SK-N-MC (cell line): Measurements from ENCODE around the gene AAR2.

Source experiments
- DNase-seq: peaks from one replicate; pipeline ENCODE4 v3.0.0-alpha.2; 2011; ENCODE audit warnings: low read depth, low spot score
- H3K27ac ChIP-seq: fragments of 200-600 bp; sonication (generic); 2 replicates; pipeline ENCODE4 v1.5.1; 2016; ENCODE audit warnings: mixed run types
- H3K36me3 ChIP-seq: fragments of 200-600 bp; sonication (generic); 2 replicates; pipeline ENCODE4 v1.6.1; 2017; ENCODE audit warnings: antibody characterized with exemption, low read length, mixed read lengths; ENCODE audit not compliant: insufficient read depth
- H3K4me3 ChIP-seq: fragments of 200-600 bp; sonication (generic); 2 replicates; pipeline ENCODE4 v1.5.1; 2016
- H3K9ac ChIP-seq: fragments of 200-600 bp; sonication (generic); 2 replicates; pipeline ENCODE4 v1.8.0; 2017; ENCODE audit warnings: mixed run types, mixed read lengths; ENCODE audit not compliant: insufficient read length
- H3K9me3 ChIP-seq: fragments of 200-600 bp; sonication (generic); 2 replicates; pipeline ENCODE4 v1.6.1; 2017; ENCODE audit warnings: low read depth, mild to moderate bottlenecking, antibody characterized with exemption, low read length, moderate library complexity, mixed read lengths
- EZH2 ChIP-seq: fragments of 200-600 bp; sonication (generic); IDR thresholded peaks from one replicate; pipeline ENCODE4 v1.6.1; 2017; ENCODE audit warnings: antibody characterized with exemption
- FOXP2 ChIP-seq: optimal IDR thresholded peaks from 2 replicates; pipeline ENCODE3; 2011; ENCODE audit warnings: mild to moderate bottlenecking, moderate library complexity; ENCODE audit not compliant: insufficient read depth; ENCODE audit errors: extremely low read length, control extremely low read depth
- POLR2AphosphoS5 ChIP-seq: IDR thresholded peaks from 2 replicates; pipeline ENCODE4 v1.6.1; 2012; ENCODE audit warnings: mild to moderate bottlenecking, low read depth, low read length, borderline replicate concordance

AAR2 gene

DNA sequence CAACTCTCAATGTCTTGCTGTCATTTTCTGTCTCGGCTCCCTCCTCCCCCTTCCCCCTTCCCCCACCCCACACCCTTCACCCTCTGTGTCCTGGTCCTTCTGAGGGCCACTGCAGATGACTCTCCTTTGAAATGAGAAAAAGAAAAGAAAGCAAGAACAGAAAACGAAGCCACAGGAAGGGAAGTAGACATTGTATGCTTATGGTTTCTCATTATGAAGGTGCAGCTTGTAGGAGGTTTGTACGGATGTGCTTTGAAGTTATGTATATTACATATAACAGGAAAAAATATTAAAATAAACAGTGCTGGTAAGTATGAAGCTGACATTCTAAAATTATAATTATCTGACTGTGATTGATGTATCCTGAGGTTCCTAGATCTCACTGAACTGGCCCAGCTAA is 6.3 kb upstream of the AAR2 start:
- TF ChIP-seq FOXP2 (no peak), EZH2 (no peak), POLR2AphosphoS5 (no peak)
- H3K27ac ChIP-seq: no peak overlapping the region

DNA sequence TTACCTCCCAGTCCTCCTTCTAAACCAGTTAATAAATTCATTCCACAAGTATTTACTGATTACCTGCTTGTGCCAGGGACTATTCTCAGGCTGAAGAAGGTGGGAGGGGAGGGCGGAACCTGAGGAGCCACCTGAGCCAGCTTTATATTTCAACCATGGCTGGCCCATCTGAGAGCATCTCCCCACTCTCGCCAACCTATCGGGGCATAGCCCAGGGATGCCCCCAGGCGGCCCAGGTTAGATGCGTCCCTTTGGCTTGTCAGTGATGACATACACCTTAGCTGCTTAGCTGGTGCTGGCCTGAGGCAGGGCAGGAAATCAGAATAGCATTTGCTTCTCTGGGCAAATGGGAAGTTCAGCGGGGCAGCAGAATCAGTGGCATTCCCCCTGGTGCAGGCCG is 4.9 kb upstream of the AAR2 start:
- H3K36me3 ChIP-seq: no peaks in the 10 kb centered on the region
- TF ChIP-seq FOXP2: no peak
- TF ChIP-seq POLR2AphosphoS5: no peak
- TF ChIP-seq EZH2: no peak
- H3K27ac ChIP-seq: no peak overlapping the region
- no peak overlapping the region for H3K9ac ChIP-seq
- H3K4me3 ChIP-seq: no peak overlapping the region
- H3K9me3 ChIP-seq: no peaks in the 10 kb centered on the region
- DNase-seq: no peak

More for the DNA sequence above, 6.3 kb upstream of the AAR2 start:
- H3K36me3 ChIP-seq: no peaks in the 10 kb centered on the region
- no peak overlapping the region for H3K4me3 ChIP-seq
- no peak for DNase-seq
- H3K9me3 ChIP-seq: no peaks in the 10 kb centered on the region
- no peak overlapping the region for H3K9ac ChIP-seq

DNA sequence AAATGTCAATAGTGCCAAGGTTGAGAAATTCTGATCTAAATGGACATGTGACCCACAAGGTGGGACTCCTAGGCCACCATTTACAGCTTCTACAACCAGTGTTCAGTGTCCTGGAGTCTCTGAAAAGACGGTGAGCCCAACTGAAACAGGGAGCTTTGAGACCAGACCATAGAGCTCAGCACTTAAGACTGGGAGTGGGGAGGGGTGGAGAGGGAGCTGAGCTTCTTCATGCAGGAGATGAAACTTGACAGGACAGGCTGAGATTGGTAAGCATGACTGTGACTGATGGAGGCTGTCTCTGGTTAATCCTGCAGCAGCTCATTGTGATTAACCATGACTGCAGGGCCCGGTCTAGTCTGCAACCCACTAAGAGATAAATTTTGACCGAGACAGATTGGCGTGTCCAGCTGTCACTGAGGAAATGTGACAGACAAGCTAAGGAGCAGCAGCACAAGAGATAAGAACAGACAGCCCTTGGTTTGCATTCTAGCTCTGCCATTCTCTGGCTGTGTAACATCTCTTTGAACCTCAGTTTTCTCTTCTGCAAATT is 1.4 kb upstream of the AAR2 start:
- H3K4me3 ChIP-seq: no peak overlapping the region
- DNase-seq: no peak
- H3K9me3 ChIP-seq: no peaks in the 10 kb centered on the region
- no peak overlapping the region for H3K27ac ChIP-seq
- TF ChIP-seq FOXP2 (no peak), EZH2 (no peak), POLR2AphosphoS5 (no peak)
- peaks cover 11% of the 10 kb centered on the region; the same call in 1 of the 2 replicates for H3K36me3 ChIP-seq
- H3K9ac ChIP-seq: no peak overlapping the region

GRCh38 chr20:36236786-36237121 is 476 bp downstream of the AAR2 start:
- H3K36me3 ChIP-seq: peaks cover 27% of the 10 kb centered on the region
- peak overlapping the region; percentile 93 for H3K4me3 ChIP-seq
- TF ChIP-seq FOXP2: peak; percentile 7
- no peak for TF ChIP-seq EZH2
- H3K9ac ChIP-seq: peak overlapping the region; percentile 97
- peak overlapping the region; percentile 71 for H3K27ac ChIP-seq
- H3K9me3 ChIP-seq: no peaks in the 10 kb centered on the region
- no peak for DNase-seq

GRCh38 chr20:36237477-36237876 is 1.2 kb downstream of the AAR2 start:
- DNase-seq: no peak
- no peak overlapping the region for H3K27ac ChIP-seq

DNA sequence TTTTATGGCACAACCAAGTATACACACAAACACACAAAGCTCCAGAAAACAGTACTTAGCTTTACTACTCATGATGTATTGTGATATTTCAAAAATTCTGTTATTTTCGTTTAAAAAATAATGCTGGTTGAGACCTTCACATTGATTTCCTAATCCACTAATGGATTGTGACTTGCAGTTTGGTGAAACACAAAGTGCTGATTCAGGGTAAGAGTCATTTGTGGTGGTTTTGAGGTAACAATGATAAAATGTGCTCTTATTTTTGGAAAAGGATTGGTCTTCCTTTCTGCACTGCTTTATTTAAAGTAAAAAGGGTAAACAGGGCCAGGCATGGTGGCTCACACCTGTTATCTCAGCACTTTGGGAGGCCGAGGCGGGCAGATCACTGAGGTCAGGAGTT is 1.9 kb downstream of the AAR2 start:
- Histone ChIP-seq H3K36me3 (peaks cover 27% of the 10 kb centered on the region), H3K9ac (no peak overlapping the region), H3K4me3 (no peak overlapping the region), H3K9me3 (no peaks in the 10 kb centered on the region), H3K27ac (no peak overlapping the region)
- DNase-seq: no peak
- TF ChIP-seq FOXP2 (no peak), POLR2AphosphoS5 (no peak), EZH2 (no peak)

More at GRCh38 chr20:36237477-36237876, 1.2 kb downstream of the AAR2 start:
- Histone ChIP-seq H3K36me3 (peaks cover 27% of the 10 kb centered on the region), H3K4me3 (peak overlapping the region; percentile 93), H3K9me3 (no peaks in the 10 kb centered on the region), H3K9ac (peak overlapping the region; percentile 97)
- TF ChIP-seq FOXP2 (no peak), POLR2AphosphoS5 (no peak), EZH2 (no peak)

- DNase-seq: no peak
Measured at GRCh38 chr20:36238760-36239159, 2.5 kb downstream of the AAR2 start.

GRCh38 chr20:36240076-36240475 is 3.8 kb downstream of the AAR2 start:
- Histone ChIP-seq H3K9ac (no peak overlapping the region), H3K4me3 (no peak overlapping the region), H3K27ac (no peak overlapping the region), H3K9me3 (no peaks in the 10 kb centered on the region), H3K36me3 (peaks cover 46% of the 10 kb centered on the region)
- DNase-seq: no peak
- TF ChIP-seq EZH2 (no peak), POLR2AphosphoS5 (no peak), FOXP2 (no peak)

More at GRCh38 chr20:36238760-36239159, 2.5 kb downstream of the AAR2 start:
- Histone ChIP-seq H3K9me3 (no peaks in the 10 kb centered on the region), H3K36me3 (peaks cover 33% of the 10 kb centered on the region), H3K27ac (no peak overlapping the region), H3K9ac (no peak overlapping the region), H3K4me3 (no peak overlapping the region)
- TF ChIP-seq FOXP2 (no peak), POLR2AphosphoS5 (no peak), EZH2 (no peak)

DNA sequence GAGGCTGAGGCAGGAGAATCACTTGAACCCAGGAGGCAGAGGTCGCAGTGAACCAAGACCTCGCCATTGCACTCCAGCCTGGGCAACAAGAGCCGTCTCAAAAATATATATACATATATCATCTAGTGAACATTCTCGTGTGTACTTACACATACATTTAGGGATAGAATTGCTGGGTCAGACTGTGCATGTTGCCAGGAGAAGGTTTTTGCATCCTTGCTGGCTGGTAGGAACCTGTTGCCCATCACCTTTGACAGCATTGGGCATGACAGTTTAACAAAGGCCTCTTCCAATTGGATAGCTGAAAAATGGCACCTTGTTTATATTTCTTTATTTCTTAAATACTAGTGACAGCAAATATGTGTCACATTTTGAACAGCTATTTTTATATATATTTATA is 5.4 kb downstream of the AAR2 start:
- no peak overlapping the region for H3K27ac ChIP-seq
- H3K4me3 ChIP-seq: no peak overlapping the region
- H3K9me3 ChIP-seq: no peaks in the 10 kb centered on the region
- H3K36me3 ChIP-seq: peaks cover 62% of the 10 kb centered on the region
- TF ChIP-seq FOXP2 (no peak), POLR2AphosphoS5 (no peak), EZH2 (no peak)
- no peak for DNase-seq
- no peak overlapping the region for H3K9ac ChIP-seq

DNA sequence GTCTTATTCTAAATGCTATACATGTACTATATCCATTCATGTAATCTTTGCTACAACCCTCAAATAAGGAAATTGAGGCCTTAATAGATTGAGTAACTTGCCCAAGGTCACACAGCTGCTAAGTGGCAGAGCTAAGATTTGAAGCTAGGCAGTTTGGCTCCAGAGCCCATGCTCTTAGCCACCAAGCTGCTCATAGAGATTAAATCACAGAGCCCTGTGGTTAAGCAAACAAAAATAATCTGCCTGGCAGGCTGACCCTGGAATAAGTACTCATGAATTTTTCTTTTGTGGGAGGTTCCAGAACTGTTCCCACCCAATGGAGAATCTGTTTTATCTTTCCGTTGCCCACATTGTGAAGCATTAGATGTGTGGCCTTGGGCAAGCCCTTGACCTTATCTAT is 7.4 kb downstream of the AAR2 start:
- Histone ChIP-seq H3K4me3 (no peak overlapping the region), H3K9ac (no peak overlapping the region), H3K36me3 (peaks cover 80% of the 10 kb centered on the region), H3K27ac (no peak overlapping the region), H3K9me3 (no peaks in the 10 kb centered on the region)
- DNase-seq: no peak
- TF ChIP-seq FOXP2 (no peak), EZH2 (no peak), POLR2AphosphoS5 (no peak)
